HG03432 (cell line): ENCODE data around the gene SLC39A13.

Experiments used
- ATAC-seq: cut with Tn5 transposase; IDR thresholded peaks from one replicate; pipeline ENCODE4 v1.9.1; 2021; ENCODE audit warnings: mild to moderate bottlenecking, moderate library complexity; ENCODE audit not compliant: unreplicated experiment

SLC39A13 gene

DNA sequence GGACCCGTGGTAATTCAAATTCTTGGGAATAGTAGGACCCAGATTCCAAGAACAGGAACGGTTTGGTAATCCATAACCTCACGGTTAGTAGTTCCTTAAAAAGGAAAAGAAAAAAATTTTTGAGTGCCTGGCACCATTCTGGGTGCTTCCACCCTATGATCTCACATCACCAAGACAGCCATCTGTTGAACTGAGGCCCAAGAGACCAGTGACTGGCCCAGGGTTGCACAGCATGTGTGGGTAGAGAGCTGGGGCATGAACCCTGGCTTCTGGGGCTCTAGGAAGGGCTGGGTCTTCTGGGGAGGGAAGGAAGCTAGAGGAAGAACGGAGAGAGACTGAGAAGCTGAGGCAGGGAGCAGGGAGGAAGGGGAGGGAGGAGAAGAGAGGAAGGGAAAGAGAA, 25.3 kb upstream of the SLC39A13 start:
- ATAC-seq = no peak

GRCh38 chr11:47384498-47384897, 23.9 kb upstream of the SLC39A13 start:
- no peak for ATAC-seq

DNA sequence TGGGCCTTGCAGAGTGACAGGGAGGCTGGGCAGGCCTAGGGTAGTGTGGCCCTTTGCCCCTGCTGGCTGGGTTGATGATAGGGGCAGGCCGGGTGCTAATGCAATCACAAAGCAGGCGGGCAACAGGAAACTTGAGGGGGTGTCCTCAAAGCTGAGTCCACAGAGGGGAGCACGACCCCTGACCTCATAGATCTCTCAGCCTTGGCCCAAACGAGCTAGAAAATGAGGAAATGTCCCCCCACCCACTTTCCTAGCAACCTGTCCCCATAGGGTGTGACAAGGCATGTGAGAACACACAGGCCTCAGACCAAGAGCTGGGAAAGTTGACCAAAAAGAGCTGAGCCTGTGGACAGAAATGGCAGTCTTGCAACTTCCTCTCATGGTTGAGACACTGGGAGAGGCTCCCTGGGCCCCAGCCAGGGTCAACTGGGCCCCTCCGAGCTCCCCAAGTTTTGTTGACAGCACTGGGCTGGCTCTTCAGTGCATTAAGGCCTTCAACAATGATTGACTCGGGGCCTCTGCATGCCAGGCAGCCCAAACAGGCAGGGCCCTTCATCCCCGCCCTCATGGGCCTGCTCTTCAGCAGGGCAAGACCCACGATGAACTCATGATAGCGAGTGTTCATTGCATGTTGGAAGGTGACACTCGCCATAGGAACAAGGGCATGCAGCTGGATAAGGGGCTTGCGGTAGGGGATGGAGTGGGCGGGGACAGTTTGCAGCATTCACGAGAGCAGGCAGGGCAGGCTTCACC, 20.3 kb upstream of the SLC39A13 start:
- ATAC-seq = no peak

GRCh38 chr11:47388697-47389576, 19.5 kb upstream of the SLC39A13 start:
- ATAC-seq = no peak

GRCh38 chr11:47389577-47390421, 18.6 kb upstream of the SLC39A13 start:
- no peak for ATAC-seq

DNA sequence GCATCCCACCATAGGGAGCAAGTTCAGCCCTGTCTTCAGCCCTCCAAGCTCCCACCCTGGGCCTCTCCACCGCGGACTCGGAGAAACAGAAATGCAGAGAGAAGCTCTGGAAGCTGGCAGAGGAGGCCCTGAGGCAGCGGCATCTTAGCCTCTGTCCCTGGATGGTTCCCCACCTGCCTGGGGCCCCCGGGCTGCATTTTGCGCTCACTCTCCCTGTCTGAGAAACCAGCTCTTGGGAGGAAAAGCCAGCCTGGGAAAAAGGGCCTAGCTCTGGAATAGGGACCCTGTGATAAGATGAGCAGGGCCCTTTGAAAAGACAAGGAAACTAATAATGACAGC, 18.0 kb upstream of the SLC39A13 start:
- no peak for ATAC-seq

- ATAC-seq = no peak
These were observed 17.3 kb upstream of the SLC39A13 start for GRCh38 chr11:47391077-47391583.

- ATAC-seq = no peak
These were observed 16.5 kb upstream of the SLC39A13 start for GRCh38 chr11:47391711-47392432.

DNA sequence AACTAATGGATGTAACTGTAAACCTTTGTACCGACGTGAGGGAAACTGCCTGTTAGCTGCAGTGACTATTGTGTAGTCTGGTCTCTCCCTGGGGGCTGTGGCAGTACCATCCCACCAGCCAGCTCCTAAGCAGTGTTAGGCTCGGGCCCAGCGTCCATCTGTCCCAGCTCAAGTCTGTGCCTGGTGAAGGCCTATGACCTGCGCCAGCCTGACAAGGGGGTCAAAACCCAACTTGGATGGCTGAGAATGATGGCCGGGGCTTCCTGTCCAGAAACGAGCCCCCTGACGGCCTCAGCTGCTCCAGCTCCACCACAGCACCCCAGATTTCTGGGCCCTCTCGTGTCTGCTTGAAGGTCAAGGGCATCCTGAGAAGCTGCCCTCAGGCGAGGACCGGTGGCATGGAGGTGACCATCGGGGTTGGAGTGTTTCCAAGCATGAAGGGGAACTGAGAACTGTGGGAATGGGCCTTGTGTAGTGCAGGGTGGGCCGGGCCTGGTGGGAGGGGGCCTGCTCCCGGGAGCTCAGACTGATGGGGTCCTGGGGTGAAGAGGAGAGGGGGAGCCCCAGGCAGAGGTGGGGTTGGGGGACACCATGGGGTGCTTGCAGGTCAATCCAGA, 15.7 kb upstream of the SLC39A13 start:
- ATAC-seq = no peak

GRCh38 chr11:47393163-47394049, 15.0 kb upstream of the SLC39A13 start:
- ATAC-seq = no peak

DNA sequence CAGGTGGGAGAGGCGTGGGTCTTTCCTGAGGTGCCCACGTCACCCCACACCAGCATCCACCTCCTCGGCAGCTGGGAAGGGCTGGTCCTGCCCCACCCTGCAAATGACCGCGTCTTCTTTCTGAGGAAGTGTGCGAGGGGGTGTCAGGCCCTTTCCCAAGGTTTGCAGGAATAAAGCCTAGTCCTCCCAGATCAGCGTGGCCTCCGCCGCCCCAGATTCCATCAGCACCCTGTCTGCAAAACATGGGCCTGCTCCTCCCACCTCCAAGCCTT, 14.4 kb upstream of the SLC39A13 start:
- ATAC-seq = no peak

DNA sequence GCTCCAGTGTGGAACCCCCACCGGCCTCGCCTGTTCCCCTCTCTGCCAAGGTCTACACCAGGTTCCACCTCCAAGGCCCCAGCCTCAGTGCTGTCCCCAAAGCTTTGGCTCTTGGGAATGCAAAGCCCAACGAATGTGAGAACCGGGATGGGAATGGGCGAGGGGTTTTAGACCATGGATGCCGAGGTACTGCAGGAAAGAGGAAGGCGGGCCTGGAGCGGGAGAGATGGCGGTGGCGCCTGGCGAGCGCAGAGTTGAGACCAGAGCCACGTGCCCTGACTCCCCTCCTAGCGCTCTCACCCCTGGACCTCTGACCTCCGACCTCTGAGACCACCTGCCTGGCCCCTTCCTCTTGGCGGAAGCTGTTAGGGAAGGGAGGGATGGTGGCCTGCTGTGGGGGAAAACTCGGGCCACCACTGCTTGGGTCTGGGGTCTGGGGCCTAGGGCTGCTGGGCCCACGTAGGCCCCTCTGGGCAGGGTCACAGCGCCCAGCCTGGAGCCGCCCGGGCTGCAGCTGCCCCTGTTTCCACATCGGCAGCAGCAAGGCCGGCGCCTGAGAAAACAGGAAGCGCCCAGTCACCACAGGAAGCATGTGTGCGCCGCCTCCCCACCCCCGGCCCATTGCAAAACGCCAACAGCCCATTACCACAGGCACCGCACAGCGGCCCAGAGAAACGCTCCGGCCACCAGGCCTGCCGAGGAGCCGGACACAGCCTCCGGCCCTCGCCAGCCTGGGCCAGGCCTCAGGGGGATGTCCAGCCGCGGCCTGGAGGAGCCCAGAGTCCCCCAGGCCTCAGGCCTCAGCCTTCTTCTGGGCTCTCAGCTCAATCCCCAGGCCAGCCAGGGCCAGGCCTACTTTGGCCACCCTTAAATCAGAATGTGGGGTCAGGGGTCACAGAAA, 13.8 kb upstream of the SLC39A13 start:
- ATAC-seq = peak; percentile 75

- no peak for ATAC-seq
These were observed 13.0 kb upstream of the SLC39A13 start for GRCh38 chr11:47395223-47396048.

- ATAC-seq = no peak
These were observed 12.4 kb upstream of the SLC39A13 start for GRCh38 chr11:47396049-47396320.

GRCh38 chr11:47398011-47398410, 10.4 kb upstream of the SLC39A13 start:
- ATAC-seq = no peak

DNA sequence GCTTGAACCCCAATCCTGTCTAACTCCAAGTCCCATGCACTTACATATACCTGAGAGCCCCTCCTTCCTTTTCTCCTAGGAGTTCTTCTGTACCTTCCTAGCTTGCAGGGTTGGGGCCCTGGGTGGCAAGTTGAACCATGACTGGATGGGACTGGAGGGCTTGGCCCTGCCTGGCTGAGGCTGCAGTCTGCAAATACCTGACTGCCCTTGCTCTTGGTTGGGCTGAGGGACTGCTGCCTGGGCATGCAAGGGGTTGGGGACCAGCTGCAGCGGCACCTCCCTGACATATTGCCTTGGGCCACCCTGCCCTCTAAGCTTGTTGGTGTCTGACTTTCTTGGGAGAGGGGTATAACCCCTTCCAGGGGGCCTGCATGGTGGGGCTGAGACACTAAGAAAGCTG, 9.8 kb upstream of the SLC39A13 start:
- ATAC-seq = no peak

- ATAC-seq = peak; percentile 60
These were observed 8.3 kb upstream of the SLC39A13 start for GRCh38 chr11:47399860-47400767.
